ENCODE measurements around the gene DENND1A. TPM values are rescaled to one million over a fixed set of nuclear protein-coding genes. Genes with fewer than 3 reads are reported as not detected.
"Not testable (repeated sequence)": the region's sequence is repeated elsewhere in the genome, so short reads cannot be mapped to it uniquely, and the experiment has no call there.

DENND1A gene
- polyA plus RNA-seq, 6 donors from 2014 or later, result 4.0 to 9.5 (median 5.3) TPM

- H3K4me1 Mint-ChIP-seq, result peaks cover 22 to 30% (median 27%) of the 10 kb centered on the region in 3 donors
- no peaks in the 10 kb centered on the region for H3K27me3 Mint-ChIP-seq
- H3K36me3 Mint-ChIP-seq, result peaks cover 0 to 3% of the 10 kb centered on the region in 2 donors
- H3K4me3 Mint-ChIP-seq, result no peak overlapping the region
- no peaks in the 10 kb centered on the region for H3K9me3 Mint-ChIP-seq
- no peak overlapping the region for H3K27ac Mint-ChIP-seq
- ATAC-seq (ENCODE audit: low read depth in 2 of 2), result no peak
- DNase-seq, result no peak
Measured at GRCh38 chr9:123745933-123746332, 184.0 kb downstream of the DENND1A start.

GRCh38 chr9:123745451-123745850 lies 184.5 kb downstream of the DENND1A start:
- Mint-ChIP-seq H3K4me1 (peaks cover 21 to 33% (median 30%) of the 10 kb centered on the region in 3 donors), H3K9me3 (no peaks in the 10 kb centered on the region), H3K4me3 (no peak overlapping the region), H3K27ac (no peak overlapping the region), H3K36me3 (peaks cover 0 to 3% of the 10 kb centered on the region in 2 donors), H3K27me3 (no peaks in the 10 kb centered on the region)
- ATAC-seq (ENCODE audit: low read depth in 2 of 2), result no peak
- no peak for DNase-seq

GRCh38 chr9:123743737-123744136 lies 186.2 kb downstream of the DENND1A start:
- Mint-ChIP-seq H3K4me1 (peaks cover 9 to 17% (median 13%) of the 10 kb centered on the region in 3 donors), H3K9me3 (no peaks in the 10 kb centered on the region), H3K4me3 (no peak overlapping the region), H3K27ac (no peak overlapping the region), H3K27me3 (no peaks in the 10 kb centered on the region), H3K36me3 (peaks cover 0 to 6% of the 10 kb centered on the region in 2 donors)
- no peak for DNase-seq
- ATAC-seq (ENCODE audit: low read depth in 2 of 2), result no peak

- no peaks in the 10 kb centered on the region for H3K27me3 Mint-ChIP-seq
- peaks cover 9 to 17% (median 13%) of the 10 kb centered on the region in 3 donors for H3K4me1 Mint-ChIP-seq
- DNase-seq (no peak), ATAC-seq (ENCODE audit: low read depth in 2 of 2) (no peak)
- H3K4me3 Mint-ChIP-seq, result no peak overlapping the region
- H3K27ac Mint-ChIP-seq, result peak overlapping the region in 1 of 6 donors; percentile 49
- peaks cover 0 to 9% of the 10 kb centered on the region in 2 donors for H3K36me3 Mint-ChIP-seq
- no peaks in the 10 kb centered on the region for H3K9me3 Mint-ChIP-seq
Measured at GRCh38 chr9:123742009-123742767, 187.7 kb downstream of the DENND1A start.

- peak in 1 of 2 donors; percentile 33 for ATAC-seq (ENCODE audit: low read depth in 2 of 2)
Measured at GRCh38 chr9:123741214-123741613, 188.7 kb downstream of the DENND1A start.

GRCh38 chr9:123739902-123740301 lies 190.0 kb downstream of the DENND1A start:
- Mint-ChIP-seq H3K36me3 (peaks cover 0 to 14% of the 10 kb centered on the region in 2 donors), H3K27ac (no peak overlapping the region), H3K27me3 (no peaks in the 10 kb centered on the region), H3K9me3 (no peaks in the 10 kb centered on the region), H3K4me3 (peak overlapping the region in 1 of 8 donors; percentile 6), H3K4me1 (peaks cover 12 to 17% (median 16%) of the 10 kb centered on the region in 3 donors)
- no peak for DNase-seq
- ATAC-seq (ENCODE audit: low read depth in 2 of 2), result no peak

More at GRCh38 chr9:123741214-123741613, 188.7 kb downstream of the DENND1A start:
- peak overlapping the region in 1 of 6 donors; percentile 17 for H3K27ac Mint-ChIP-seq
- H3K27me3 Mint-ChIP-seq, result no peaks in the 10 kb centered on the region
- no peak overlapping the region for H3K4me3 Mint-ChIP-seq
- peaks cover 0 to 9% of the 10 kb centered on the region in 2 donors for H3K36me3 Mint-ChIP-seq
- no peaks in the 10 kb centered on the region for H3K9me3 Mint-ChIP-seq
- peaks cover 9 to 17% (median 13%) of the 10 kb centered on the region in 3 donors for H3K4me1 Mint-ChIP-seq
- DNase-seq, result no peak

GRCh38 chr9:123739387-123739786 lies 190.5 kb downstream of the DENND1A start:
- Mint-ChIP-seq H3K27me3 (no peaks in the 10 kb centered on the region), H3K36me3 (peaks cover 0 to 14% of the 10 kb centered on the region in 2 donors), H3K9me3 (no peaks in the 10 kb centered on the region), H3K27ac (no peak overlapping the region), H3K4me3 (no peak overlapping the region), H3K4me1 (peaks cover 14 to 21% (median 20%) of the 10 kb centered on the region in 3 donors)
- DNase-seq (no peak), ATAC-seq (ENCODE audit: low read depth in 2 of 2) (no peak)

GRCh38 chr9:123738648-123739047 lies 191.3 kb downstream of the DENND1A start:
- no peaks in the 10 kb centered on the region for H3K9me3 Mint-ChIP-seq
- DNase-seq (no peak), ATAC-seq (ENCODE audit: low read depth in 2 of 2) (no peak)
- no peak overlapping the region for H3K27ac Mint-ChIP-seq
- H3K27me3 Mint-ChIP-seq, result no peaks in the 10 kb centered on the region
- H3K4me3 Mint-ChIP-seq, result no peak overlapping the region
- peaks cover 17 to 29% (median 27%) of the 10 kb centered on the region in 3 donors for H3K4me1 Mint-ChIP-seq
- H3K36me3 Mint-ChIP-seq, result peaks cover 0 to 14% of the 10 kb centered on the region in 2 donors

GRCh38 chr9:123735376-123735775 lies 194.6 kb downstream of the DENND1A start:
- Mint-ChIP-seq H3K27ac (no peak overlapping the region), H3K36me3 (peaks cover 0 to 11% of the 10 kb centered on the region in 2 donors), H3K4me1 (peaks cover 8 to 25% (median 17%) of the 10 kb centered on the region in 3 donors), H3K27me3 (no peaks in the 10 kb centered on the region), H3K9me3 (peaks cover 0 to 2% (median 0%) of the 10 kb centered on the region in 7 donors), H3K4me3 (no peak overlapping the region)
- DNase-seq (no peak), ATAC-seq (ENCODE audit: low read depth in 2 of 2) (no peak)

GRCh38 chr9:123728571-123728970 lies 201.4 kb downstream of the DENND1A start:
- not testable (repeated sequence) for H3K4me3 Mint-ChIP-seq; ATAC-seq (ENCODE audit: low read depth in 2 of 2)
- H3K9me3 Mint-ChIP-seq, result peaks cover 2 to 15% (median 4%) of the 10 kb centered on the region in 7 donors

GRCh38 chr9:123727332-123727731 lies 202.6 kb downstream of the DENND1A start:
- ATAC-seq (ENCODE audit: low read depth in 2 of 2) (no peak), DNase-seq (no peak)

More at GRCh38 chr9:123728571-123728970, 201.4 kb downstream of the DENND1A start:
- H3K36me3 Mint-ChIP-seq, H3K27ac Mint-ChIP-seq, H3K27me3 Mint-ChIP-seq, DNase-seq: not testable (repeated sequence)
- peaks cover 9 to 19% (median 13%) of the 10 kb centered on the region in 3 donors for H3K4me1 Mint-ChIP-seq

GRCh38 chr9:123725389-123725788 lies 204.5 kb downstream of the DENND1A start:
- Mint-ChIP-seq H3K27me3 (no peaks in the 10 kb centered on the region), H3K36me3 (peaks cover 13 to 27% of the 10 kb centered on the region in 2 donors), H3K27ac (no peak overlapping the region), H3K4me1 (peaks cover 5 to 13% (median 9%) of the 10 kb centered on the region in 3 donors), H3K9me3 (peaks cover 9 to 39% (median 29%) of the 10 kb centered on the region in 7 donors), H3K4me3 (no peak overlapping the region)
- ATAC-seq (ENCODE audit: low read depth in 2 of 2) (no peak), DNase-seq (no peak)

More at GRCh38 chr9:123727332-123727731, 202.6 kb downstream of the DENND1A start:
- Mint-ChIP-seq H3K27ac (no peak overlapping the region), H3K4me1 (peaks cover 5 to 17% (median 9%) of the 10 kb centered on the region in 3 donors), H3K4me3 (no peak overlapping the region), H3K9me3 (peaks cover 4 to 26% (median 16%) of the 10 kb centered on the region in 7 donors), H3K36me3 (peaks cover 0 to 12% of the 10 kb centered on the region in 2 donors), H3K27me3 (no peaks in the 10 kb centered on the region)

- Mint-ChIP-seq H3K9me3 (peaks cover 9 to 41% (median 36%) of the 10 kb centered on the region in 7 donors), H3K4me1 (peaks cover 5 to 13% (median 9%) of the 10 kb centered on the region in 3 donors), H3K36me3 (peaks cover 17 to 27% of the 10 kb centered on the region in 2 donors), H3K27me3 (no peaks in the 10 kb centered on the region), H3K27ac (peak overlapping the region in 1 of 6 donors; percentile 76), H3K4me3 (no peak overlapping the region)
- DNase-seq (no peak), ATAC-seq (ENCODE audit: low read depth in 2 of 2) (no peak)
Measured at GRCh38 chr9:123724211-123724796, 205.6 kb downstream of the DENND1A start.

Data from naive B cell (primary cell).